H1 (cell line): ENCODE results near the gene ST8SIA2. TPM values are rescaled to one million over a fixed set of nuclear protein-coding genes. Genes with fewer than 3 reads are reported as not detected.

Experiments
- CTCF ChIA-PET: fragments of 300-600 bp; sonication (Branson Sonifier 250); formaldehyde crosslinking; loops from one replicate; lab custom pipeline; 2021; ENCODE audit not compliant: partially characterized antibody; lab: Charles Lee
- POLR2A ChIA-PET: fragments of 300-600 bp; sonication (Branson Sonifier 250); formaldehyde crosslinking; loops from one replicate; lab custom pipeline; 2021; ENCODE audit warnings: inconsistent platforms; ENCODE audit not compliant: partially characterized antibody; lab: Charles Lee
- DNase-seq, 2 experiments: peaks; one replicate each; pipeline versions ENCODE4 v3.0.0 to v3.0.0-alpha.2; 2010 to 2022; ENCODE audit warnings: low spot score in 2 of 2, low read depth in 1 of 2, mixed read lengths in 1 of 2
- FAIRE-seq: peaks from 2 replicates; lab custom pipeline; 2011; peaks lifted over from hg19 to GRCh38; lab: Jason Lieb, UNC
- H2AFZ ChIP-seq: 2 replicates; pipeline ENCODE4 v1.8.1; 2012; ENCODE audit warnings: low read length, inconsistent platforms
- H2AK5ac ChIP-seq: 2 replicates; pipeline ENCODE4 v1.6.1; 2013; ENCODE audit warnings: low read depth, low read length
- H2BK120ac ChIP-seq: replicated peaks from 2 replicates; pipeline ENCODE3; 2013; ENCODE audit warnings: low read depth, low read length, inconsistent platforms
- H2BK12ac ChIP-seq: 2 replicates; pipeline ENCODE4 v1.6.1; 2013; ENCODE audit warnings: low read depth, low read length
- H2BK15ac ChIP-seq: 2 replicates; pipeline ENCODE4 v1.6.1; 2013; ENCODE audit warnings: low read length
- H2BK20ac ChIP-seq: 2 replicates; pipeline ENCODE4 v1.6.1; 2013; ENCODE audit warnings: low read length
- H2BK5ac ChIP-seq: 2 replicates; pipeline ENCODE4 v1.6.1; 2013; ENCODE audit warnings: low read depth, low read length
- H3K14ac ChIP-seq: 2 replicates; pipeline ENCODE4 v1.6.1; 2013; ENCODE audit warnings: inconsistent platforms; ENCODE audit not compliant: insufficient read length
- H3K18ac ChIP-seq: 2 replicates; pipeline ENCODE4 v1.6.1; 2013; ENCODE audit warnings: low read length; ENCODE audit errors: extremely low read depth
- H3K23ac ChIP-seq: 2 replicates; pipeline ENCODE4 v1.6.1; 2013; ENCODE audit warnings: inconsistent platforms; ENCODE audit not compliant: insufficient read length
- H3K23me2 ChIP-seq: 2 replicates; pipeline ENCODE4 v1.6.1; 2013; ENCODE audit warnings: low read depth, low read length
- H3K27ac ChIP-seq: 2 replicates; pipeline ENCODE4 v1.6.1; 2011; ENCODE audit warnings: low read depth, low read length, inconsistent platforms
- H3K27me3 ChIP-seq, 4 experiments: replicated peaks in 1 of 4; 1 replicate in 1 of 4; 2 replicates in 3 of 4; pipeline versions ENCODE4 v1.6.1 to v1.8.1; 2011 to 2013; ENCODE audit warnings: low read length in 3 of 4, mild to moderate bottlenecking in 3 of 4, inconsistent platforms in 2 of 4, mixed read lengths in 2 of 4, moderate library complexity in 1 of 4; ENCODE audit not compliant: control insufficient read depth in 3 of 4, insufficient read depth in 3 of 4; ENCODE audit errors: extremely low read depth in 1 of 4
- H3K36me3 ChIP-seq, 4 experiments: 2 replicates each; pipeline versions ENCODE4 v1.6.1 to v1.8.1; 2011 to 2013; ENCODE audit warnings: mild to moderate bottlenecking in 4 of 4, low read length in 3 of 4, moderate library complexity in 2 of 4, control low read depth in 1 of 4, inconsistent platforms in 1 of 4; ENCODE audit not compliant: insufficient read depth in 4 of 4, control insufficient read depth in 2 of 4
- H3K4ac ChIP-seq: replicated peaks from 2 replicates; pipeline ENCODE3; 2013; ENCODE audit warnings: low read length, low read depth, mixed read lengths, inconsistent platforms; ENCODE audit not compliant: insufficient read length
- H3K4me1 ChIP-seq, 4 experiments: replicated peaks in 1 of 4; 1 replicate in 1 of 4; 2 replicates in 3 of 4; pipeline versions ENCODE4 v1.6.1 to v1.8.1; 2011 to 2013; ENCODE audit warnings: low read length in 3 of 4, inconsistent platforms in 2 of 4, mixed read lengths in 1 of 4; ENCODE audit not compliant: insufficient read depth in 4 of 4, control insufficient read depth in 3 of 4
- H3K4me2 ChIP-seq, 2 experiments: 2 replicates each; pipeline versions ENCODE4 v1.6.1 to v1.8.1; 2011 to 2013; ENCODE audit warnings: low read depth in 2 of 2, low read length in 2 of 2, control low read depth in 1 of 2, inconsistent platforms in 1 of 2, mild to moderate bottlenecking in 1 of 2; ENCODE audit not compliant: insufficient read depth in 1 of 2
- H3K4me3 ChIP-seq, 4 experiments: fragments of 200-600, 300-600 bp in 1 of 4; sonication (generic), shearing (Covaris generic), sonication (Bioruptor Twin) in 1 of 4; 2 replicates each; pipeline versions ENCODE4 v1.5.1 to v1.8.1; 2011 to 2016; ENCODE audit warnings: low read length in 4 of 4, low read depth in 3 of 4, control low read depth in 2 of 4, inconsistent platforms in 2 of 4, mild to moderate bottlenecking in 2 of 4, mixed read lengths in 1 of 4, moderate library complexity in 1 of 4; ENCODE audit not compliant: insufficient read depth in 2 of 4; ENCODE audit errors: extremely low read depth in 1 of 4
- H3K56ac ChIP-seq: replicated peaks from 2 replicates; pipeline ENCODE3; 2013; ENCODE audit warnings: low read depth, mild to moderate bottlenecking, mixed read lengths, low read length, inconsistent platforms; ENCODE audit not compliant: insufficient read length
- H3K79me1 ChIP-seq: 2 replicates; pipeline ENCODE4 v1.6.1; 2013; ENCODE audit warnings: low read depth, low read length, control low read depth
- H3K79me2 ChIP-seq, 2 experiments: 2 replicates each; pipeline versions ENCODE4 v1.6.1 to v1.8.1; 2012 to 2013; ENCODE audit warnings: low read length in 2 of 2, mild to moderate bottlenecking in 2 of 2, inconsistent platforms in 1 of 2; ENCODE audit not compliant: insufficient read depth in 2 of 2, control insufficient read depth in 1 of 2
- H3K9ac ChIP-seq, 4 experiments: replicated peaks in 1 of 4; 1 replicate in 1 of 4; 2 replicates in 3 of 4; pipeline versions ENCODE4 v1.6.1 to v1.8.1; 2011 to 2013; ENCODE audit warnings: low read depth in 3 of 4, low read length in 3 of 4, control low read depth in 2 of 4, mild to moderate bottlenecking in 2 of 4, moderate library complexity in 2 of 4, inconsistent platforms in 1 of 4; ENCODE audit errors: extremely low read depth in 1 of 4
- H3K9me3 ChIP-seq, 2 experiments: 2 replicates each; pipeline versions ENCODE4 v1.6.1 to v1.8.1; 2012 to 2013; ENCODE audit warnings: mild to moderate bottlenecking in 2 of 2, moderate library complexity in 2 of 2, control low read depth in 1 of 2, inconsistent platforms in 1 of 2, low read depth in 1 of 2, low read length in 1 of 2, mixed read lengths in 1 of 2; ENCODE audit not compliant: insufficient read depth in 2 of 2
- H4K20me1 ChIP-seq, 2 experiments: replicated peaks in 1 of 2; 2 replicates each; pipeline versions ENCODE3 to v1.8.1; 2011 to 2013; ENCODE audit warnings: inconsistent platforms in 2 of 2, low read length in 2 of 2, mild to moderate bottlenecking in 1 of 2; ENCODE audit not compliant: insufficient read depth in 2 of 2, control insufficient read depth in 1 of 2
- H4K5ac ChIP-seq: 2 replicates; pipeline ENCODE4 v1.6.1; 2013; ENCODE audit warnings: low read length, low read depth, mixed read lengths, inconsistent platforms; ENCODE audit not compliant: insufficient read length
- H4K8ac ChIP-seq: 2 replicates; pipeline ENCODE4 v1.8.0; 2013; ENCODE audit warnings: mild to moderate bottlenecking, moderate library complexity, low read length, inconsistent platforms; ENCODE audit not compliant: insufficient read depth; ENCODE audit errors: extremely low read depth
- H4K91ac ChIP-seq: replicated peaks from 2 replicates; pipeline ENCODE3; 2013; ENCODE audit warnings: low read length, mixed read lengths, inconsistent platforms; ENCODE audit not compliant: insufficient read length
- CBX5 ChIP-seq: fragments of 300-800, 300-1000 bp; sonication (generic); IDR thresholded peaks from 2 replicates; pipeline ENCODE4 v1.7.1; 2016; ENCODE audit warnings: antibody characterized with exemption, low read length, low read depth
- WGBS, 2 experiments: shearing (Covaris generic) in 1 of 2; methylation state at CpG; one replicate each; pipeline versions ENCODE4 v1.1.6 to v1.1.7; 2013 to 2015; ENCODE audit warnings: low lambda C conversion rate in 2 of 2, mixed read lengths in 2 of 2, inconsistent platforms in 1 of 2, low coverage in 1 of 2, missing lambda C conversion rate in 1 of 2; ENCODE audit not compliant: insufficient replicate concordance in 2 of 2, insufficient coverage in 1 of 2, insufficient read length in 1 of 2; ENCODE audit errors: extremely low coverage in 1 of 2, missing lambda C conversion rate in 1 of 2; 5-methylcytosine and 5-hydroxymethylcytosine counted together
- polyA plus RNA-seq, 7 experiments: library from polyadenylated mRNA; depleted of rRNA in 3 of 7; stranded (reverse) in 5 of 7; unstranded in 2 of 7; fragments of >200 nt in 5 of 7; fragments of 200-250 nt in 2 of 7; gene quantifications; 1 replicate in 5 of 7; 2 replicates in 1 of 7; 4 replicates in 1 of 7; pipeline versions ENCODE4 v1.2.1 to v1.2.3, GENCODE V29; 2011 to 2013; ENCODE audit warnings: missing spikeins in 2 of 7, mixed read lengths in 2 of 7
- total RNA-seq: library from RNA; stranded (reverse); fragmentation: NEBNext Ultra II Directional; extraction: Animal tissue kit (Norgen Biotek cat#: 25700); gene quantifications from 2 replicates; pipeline ENCODE4 v1.2.1, GENCODE V29; 2021

The ST8SIA2 gene
- total and polyA plus RNA-seq, 2 of the 8 experiments (the other 6 are each of a cell fraction or from before 2014, with no cell fraction given): 3.0 to 4.5 TPM

DNA sequence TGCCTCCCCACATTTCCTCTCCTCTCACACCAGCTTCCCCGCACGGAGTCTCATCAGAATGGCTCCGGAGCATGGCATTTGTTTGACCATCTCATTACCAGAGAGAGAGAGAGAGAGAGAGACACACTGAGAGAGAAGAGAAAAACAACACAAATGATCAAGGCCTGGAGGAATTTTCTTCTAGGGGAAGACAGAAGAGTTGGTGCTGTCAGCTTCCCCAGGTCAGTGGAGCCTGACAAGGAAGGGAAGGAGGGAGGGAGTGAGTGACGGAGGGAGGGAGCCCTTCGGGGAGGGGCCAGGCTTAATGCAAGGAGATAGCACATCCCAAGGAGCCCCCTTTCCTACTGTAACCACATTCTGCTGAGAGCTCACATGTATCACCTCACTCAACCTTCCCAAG, 9.1 kb downstream of the ST8SIA2 start:
- Histone ChIP-seq H2AFZ (no peak overlapping the region), H2AK5ac (no peak overlapping the region), H2BK120ac (no peak overlapping the region), H4K91ac (no peak overlapping the region), H3K23ac (no peak overlapping the region), H2BK20ac (no peak overlapping the region), H3K27ac (no peak overlapping the region), H3K27me3 (no peaks in the 10 kb centered on the region), H3K23me2 (no peaks in the 10 kb centered on the region; the same call in 1 of the 2 replicates), H3K36me3 (no peaks in the 10 kb centered on the region), H3K4me3 (no peak overlapping the region), H3K9me3 (no peaks in the 10 kb centered on the region), H3K4me2 (no peak overlapping the region), H4K5ac (no peak overlapping the region), H4K20me1 (peaks cover 0 to 2% of the 10 kb centered on the region in 2 experiments), H3K4me1 (no peaks in the 10 kb centered on the region; a peak in 2 of 7 replicates), H3K14ac (no peak overlapping the region), H2BK12ac (no peak overlapping the region), H3K79me2 (no peaks in the 10 kb centered on the region), H2BK15ac (no peak overlapping the region), H4K8ac (no peak overlapping the region), H3K4ac (no peak overlapping the region), H3K9ac (no peak overlapping the region), H3K56ac (no peak overlapping the region), H3K18ac (no peak overlapping the region), H3K79me1 (no peaks in the 10 kb centered on the region), H2BK5ac (no peak overlapping the region)
- ChIA-PET POLR2A (no interaction called here), CTCF (interaction anchor here (0.7 to 4.2 kb wide), 8 partner anchors 8 to 311 kb away, joined by 3 to 26 read pairs (median 4); partner anchors contain the start of gene ST8SIA2)
- TF ChIP-seq CBX5: no peak
- DNase-seq (no peak), FAIRE-seq (no peak)
- 78% methylated on average over 4 of the region's 5 CpGs; no CpG with 5 or more reads in 1 of the 2 experiments for WGBS, 2 experiments
